Ishikawa (cell line): Measurements from ENCODE around the gene CCNT2.

ENCODE experiments used
- CEBPB ChIP-seq: IDR thresholded peaks from 2 replicates; pipeline ENCODE4 v1.6.1; 2012
- EGR1 ChIP-seq: IDR thresholded peaks from 2 replicates; pipeline ENCODE4 v1.6.1; 2012
- EP300 ChIP-seq: IDR thresholded peaks from 2 replicates; pipeline ENCODE4 v1.6.1; 2012; ENCODE audit warnings: borderline replicate concordance
- FOXM1 ChIP-seq: IDR thresholded peaks from 2 replicates; pipeline ENCODE4 v1.6.1; 2012; ENCODE audit warnings: low read depth, borderline replicate concordance
- RAD21 ChIP-seq: IDR thresholded peaks from 2 replicates; pipeline ENCODE4 v1.6.1; 2012; ENCODE audit warnings: low read depth
- TAF1 ChIP-seq: IDR thresholded peaks from 2 replicates; pipeline ENCODE4 v1.6.1; 2012; ENCODE audit warnings: low read depth, mild to moderate bottlenecking
- TEAD4 ChIP-seq: IDR thresholded peaks from 2 replicates; pipeline ENCODE4 v1.6.1; 2012
- YY1 ChIP-seq: IDR thresholded peaks from 2 replicates; pipeline ENCODE4 v1.6.1; 2012; ENCODE audit warnings: low read depth
- TF ChIP-seq, protein P1 (sequence below): IDR thresholded peaks from 2 replicates; pipeline ENCODE4 v1.6.1; 2012; ENCODE audit warnings: low read depth, mild to moderate bottlenecking
- TF ChIP-seq, protein P2 (sequence below): IDR thresholded peaks from 2 replicates; pipeline ENCODE4 v1.6.1; 2012

- TF ChIP-seq, protein P1, sequence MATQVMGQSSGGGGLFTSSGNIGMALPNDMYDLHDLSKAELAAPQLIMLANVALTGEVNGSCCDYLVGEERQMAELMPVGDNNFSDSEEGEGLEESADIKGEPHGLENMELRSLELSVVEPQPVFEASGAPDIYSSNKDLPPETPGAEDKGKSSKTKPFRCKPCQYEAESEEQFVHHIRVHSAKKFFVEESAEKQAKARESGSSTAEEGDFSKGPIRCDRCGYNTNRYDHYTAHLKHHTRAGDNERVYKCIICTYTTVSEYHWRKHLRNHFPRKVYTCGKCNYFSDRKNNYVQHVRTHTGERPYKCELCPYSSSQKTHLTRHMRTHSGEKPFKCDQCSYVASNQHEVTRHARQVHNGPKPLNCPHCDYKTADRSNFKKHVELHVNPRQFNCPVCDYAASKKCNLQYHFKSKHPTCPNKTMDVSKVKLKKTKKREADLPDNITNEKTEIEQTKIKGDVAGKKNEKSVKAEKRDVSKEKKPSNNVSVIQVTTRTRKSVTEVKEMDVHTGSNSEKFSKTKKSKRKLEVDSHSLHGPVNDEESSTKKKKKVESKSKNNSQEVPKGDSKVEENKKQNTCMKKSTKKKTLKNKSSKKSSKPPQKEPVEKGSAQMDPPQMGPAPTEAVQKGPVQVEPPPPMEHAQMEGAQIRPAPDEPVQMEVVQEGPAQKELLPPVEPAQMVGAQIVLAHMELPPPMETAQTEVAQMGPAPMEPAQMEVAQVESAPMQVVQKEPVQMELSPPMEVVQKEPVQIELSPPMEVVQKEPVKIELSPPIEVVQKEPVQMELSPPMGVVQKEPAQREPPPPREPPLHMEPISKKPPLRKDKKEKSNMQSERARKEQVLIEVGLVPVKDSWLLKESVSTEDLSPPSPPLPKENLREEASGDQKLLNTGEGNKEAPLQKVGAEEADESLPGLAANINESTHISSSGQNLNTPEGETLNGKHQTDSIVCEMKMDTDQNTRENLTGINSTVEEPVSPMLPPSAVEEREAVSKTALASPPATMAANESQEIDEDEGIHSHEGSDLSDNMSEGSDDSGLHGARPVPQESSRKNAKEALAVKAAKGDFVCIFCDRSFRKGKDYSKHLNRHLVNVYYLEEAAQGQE, result no peak
- TF ChIP-seq YY1, result no peak
- no peak for TF ChIP-seq EP300
- no peak for TF ChIP-seq RAD21
- TF ChIP-seq CEBPB, result no peak
- no peak for TF ChIP-seq TAF1
- TF ChIP-seq, protein P2, sequence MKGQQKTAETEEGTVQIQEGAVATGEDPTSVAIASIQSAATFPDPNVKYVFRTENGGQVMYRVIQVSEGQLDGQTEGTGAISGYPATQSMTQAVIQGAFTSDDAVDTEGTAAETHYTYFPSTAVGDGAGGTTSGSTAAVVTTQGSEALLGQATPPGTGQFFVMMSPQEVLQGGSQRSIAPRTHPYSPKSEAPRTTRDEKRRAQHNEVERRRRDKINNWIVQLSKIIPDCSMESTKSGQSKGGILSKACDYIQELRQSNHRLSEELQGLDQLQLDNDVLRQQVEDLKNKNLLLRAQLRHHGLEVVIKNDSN, result no peak
- no peak for TF ChIP-seq EGR1
- no peak for TF ChIP-seq TEAD4
- TF ChIP-seq FOXM1, result no peak
These were observed 48.5 kb upstream of the CCNT2 start for GRCh38 chr2:134869946-134870736.
